ENCODE measurements around the gene CCDC18.
"Not testable (repeated sequence)": the region's sequence is repeated elsewhere in the genome, so short reads cannot be mapped to it uniquely, and the experiment has no call there.

CCDC18 gene

GRCh38 chr1:93155335-93155734, 25.2 kb upstream of the CCDC18 start:
- H3K4me3 ChIP-seq (ENCODE audit: low read depth, low read length) = no peak overlapping the region
- no peak for TF ChIP-seq CTCF (IDR thresholded peaks at IDR 0.05; ENCODE audit: borderline replicate concordance, insufficient read depth, low read depth, low read length)

- H3K4me3 ChIP-seq (ENCODE audit: low read depth, low read length) = no peak overlapping the region
- no peak for TF ChIP-seq CTCF (IDR thresholded peaks at IDR 0.05; ENCODE audit: borderline replicate concordance, insufficient read depth, low read depth, low read length)
Measured at GRCh38 chr1:93159337-93159736, 21.2 kb upstream of the CCDC18 start.

- not testable (repeated sequence) for H3K4me3 ChIP-seq (ENCODE audit: low read depth, low read length)
Measured at GRCh38 chr1:93163314-93163713, 17.2 kb upstream of the CCDC18 start.

GRCh38 chr1:93164816-93165215, 15.7 kb upstream of the CCDC18 start:
- TF ChIP-seq CTCF (IDR thresholded peaks at IDR 0.05; ENCODE audit: borderline replicate concordance, insufficient read depth, low read depth, low read length) = no peak
- H3K4me3 ChIP-seq (ENCODE audit: low read depth, low read length) = no peak overlapping the region

- H3K4me3 ChIP-seq (ENCODE audit: low read depth, low read length) = not testable (repeated sequence)
Measured at GRCh38 chr1:93165895-93166294, 14.6 kb upstream of the CCDC18 start.

- no peak for TF ChIP-seq CTCF (IDR thresholded peaks at IDR 0.05; ENCODE audit: borderline replicate concordance, insufficient read depth, low read depth, low read length)
Measured at GRCh38 chr1:93167006-93167405, 13.5 kb upstream of the CCDC18 start.

GRCh38 chr1:93170141-93170678, 10.3 kb upstream of the CCDC18 start:
- not testable (repeated sequence) for H3K4me3 ChIP-seq (ENCODE audit: low read depth, low read length)

More at GRCh38 chr1:93167006-93167405, 13.5 kb upstream of the CCDC18 start:
- H3K4me3 ChIP-seq (ENCODE audit: low read depth, low read length) = no peak overlapping the region

- no peak overlapping the region for H3K4me3 ChIP-seq (ENCODE audit: low read depth, low read length)
- TF ChIP-seq CTCF (IDR thresholded peaks at IDR 0.05; ENCODE audit: borderline replicate concordance, insufficient read depth, low read depth, low read length) = no peak
Measured at GRCh38 chr1:93171549-93172034, 8.9 kb upstream of the CCDC18 start.

GRCh38 chr1:93172778-93173177, 7.7 kb upstream of the CCDC18 start:
- TF ChIP-seq CTCF (IDR thresholded peaks at IDR 0.05; ENCODE audit: borderline replicate concordance, insufficient read depth, low read depth, low read length) = no peak
- no peak overlapping the region for H3K4me3 ChIP-seq (ENCODE audit: low read depth, low read length)

- not testable (repeated sequence) for H3K4me3 ChIP-seq (ENCODE audit: low read depth, low read length)
Measured at GRCh38 chr1:93174638-93175037, 5.9 kb upstream of the CCDC18 start.

Data from GM12875 (cell line).